ENCODE measurements around the gene SNED1. TPM values are rescaled to one million over a fixed set of nuclear protein-coding genes. Genes with fewer than 3 reads are reported as not detected.

The SNED1 gene
- polyA plus RNA-seq, 1 experiment = 3.9 TPM

DNA sequence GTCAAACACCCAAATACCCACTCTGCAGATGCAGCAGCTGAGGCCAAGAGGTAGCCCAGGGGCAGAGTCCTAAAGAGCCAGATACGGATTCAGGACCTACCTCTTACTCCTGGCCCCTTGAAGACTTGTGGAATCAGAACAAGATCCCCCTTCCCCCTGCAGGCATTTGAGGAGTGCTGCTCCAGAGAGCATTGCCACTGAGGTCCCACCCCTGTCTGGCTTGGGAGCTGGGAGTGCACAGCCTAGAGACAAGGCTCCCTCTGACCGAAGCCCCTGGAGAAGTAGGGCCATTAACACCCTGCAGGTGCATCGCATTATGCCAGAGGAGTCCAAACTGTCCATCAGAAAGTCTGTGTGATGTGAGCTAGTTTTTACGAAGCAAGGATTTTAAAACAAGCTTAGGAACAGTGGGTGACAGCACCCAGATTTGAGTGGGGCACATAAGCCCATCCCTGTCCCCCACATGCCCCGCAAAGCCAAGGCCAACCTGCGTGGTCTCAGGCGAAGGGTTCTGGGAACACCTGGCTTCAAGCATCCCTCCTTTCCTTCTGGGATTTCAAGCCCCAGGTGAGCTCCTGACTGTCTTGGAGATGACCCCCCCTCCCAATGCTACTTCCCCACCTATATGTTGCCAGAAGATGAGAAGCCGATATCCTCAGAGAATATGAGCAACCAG is 55.3 kb downstream of the SNED1 start:
- Histone ChIP-seq H3K27me3 (ENCODE audit: control insufficient read depth, insufficient read depth, low read length) (no peaks in the 10 kb centered on the region), H3K36me3 (ENCODE audit: control insufficient read depth, insufficient read depth, low read length) (no peaks in the 10 kb centered on the region; the same call in 1 of the 2 replicates), H3K4me3 (ENCODE audit: low read depth, low read length) (no peak overlapping the region)
- TF ChIP-seq, protein P1, sequence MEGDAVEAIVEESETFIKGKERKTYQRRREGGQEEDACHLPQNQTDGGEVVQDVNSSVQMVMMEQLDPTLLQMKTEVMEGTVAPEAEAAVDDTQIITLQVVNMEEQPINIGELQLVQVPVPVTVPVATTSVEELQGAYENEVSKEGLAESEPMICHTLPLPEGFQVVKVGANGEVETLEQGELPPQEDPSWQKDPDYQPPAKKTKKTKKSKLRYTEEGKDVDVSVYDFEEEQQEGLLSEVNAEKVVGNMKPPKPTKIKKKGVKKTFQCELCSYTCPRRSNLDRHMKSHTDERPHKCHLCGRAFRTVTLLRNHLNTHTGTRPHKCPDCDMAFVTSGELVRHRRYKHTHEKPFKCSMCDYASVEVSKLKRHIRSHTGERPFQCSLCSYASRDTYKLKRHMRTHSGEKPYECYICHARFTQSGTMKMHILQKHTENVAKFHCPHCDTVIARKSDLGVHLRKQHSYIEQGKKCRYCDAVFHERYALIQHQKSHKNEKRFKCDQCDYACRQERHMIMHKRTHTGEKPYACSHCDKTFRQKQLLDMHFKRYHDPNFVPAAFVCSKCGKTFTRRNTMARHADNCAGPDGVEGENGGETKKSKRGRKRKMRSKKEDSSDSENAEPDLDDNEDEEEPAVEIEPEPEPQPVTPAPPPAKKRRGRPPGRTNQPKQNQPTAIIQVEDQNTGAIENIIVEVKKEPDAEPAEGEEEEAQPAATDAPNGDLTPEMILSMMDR (IDR thresholded peaks at IDR 0.05; ENCODE audit: insufficient read depth, low read depth, low read length) = no peak
- ChIA-PET CTCF (no interaction called here), POLR2A (no interaction called here)
- no peak for DNase-seq (ENCODE audit: low read depth)

DNA sequence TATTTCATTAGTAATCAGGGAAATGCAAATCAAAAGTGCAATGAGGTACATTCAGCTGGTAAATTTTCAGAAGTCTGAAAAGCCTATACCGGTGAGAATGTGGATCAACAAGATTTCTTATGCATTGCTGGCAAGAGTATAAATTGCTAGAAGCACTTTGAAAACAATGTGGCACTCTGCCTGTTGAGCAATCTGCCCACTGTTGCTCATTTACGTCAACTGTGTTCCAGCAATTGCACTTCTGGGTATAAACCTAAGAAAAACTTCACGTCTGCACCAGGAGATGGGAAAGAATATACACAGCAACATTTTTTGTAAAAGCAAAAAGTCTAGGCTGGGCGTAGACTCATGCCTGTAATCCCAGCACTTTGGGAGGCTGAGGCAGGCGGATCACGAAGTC is 62.9 kb downstream of the SNED1 start:
- POLR2A ChIA-PET = no interaction called here
- CTCF ChIA-PET = interaction anchor here (0.5 to 2.8 kb wide), 4 partner anchors 17 to 181 kb away, joined by 3 to 12 read pairs (median 4); no protein-coding TSS in a partner anchor
- TF ChIP-seq, protein P1 (IDR thresholded peaks at IDR 0.05; ENCODE audit: insufficient read depth, low read depth, low read length) = no peak
- Histone ChIP-seq H3K4me3 (ENCODE audit: low read depth, low read length) (no peak overlapping the region), H3K27me3 (ENCODE audit: control insufficient read depth, insufficient read depth, low read length) (no peaks in the 10 kb centered on the region), H3K36me3 (ENCODE audit: control insufficient read depth, insufficient read depth, low read length) (no peaks in the 10 kb centered on the region)
- no peak for DNase-seq (ENCODE audit: low read depth)

DNA sequence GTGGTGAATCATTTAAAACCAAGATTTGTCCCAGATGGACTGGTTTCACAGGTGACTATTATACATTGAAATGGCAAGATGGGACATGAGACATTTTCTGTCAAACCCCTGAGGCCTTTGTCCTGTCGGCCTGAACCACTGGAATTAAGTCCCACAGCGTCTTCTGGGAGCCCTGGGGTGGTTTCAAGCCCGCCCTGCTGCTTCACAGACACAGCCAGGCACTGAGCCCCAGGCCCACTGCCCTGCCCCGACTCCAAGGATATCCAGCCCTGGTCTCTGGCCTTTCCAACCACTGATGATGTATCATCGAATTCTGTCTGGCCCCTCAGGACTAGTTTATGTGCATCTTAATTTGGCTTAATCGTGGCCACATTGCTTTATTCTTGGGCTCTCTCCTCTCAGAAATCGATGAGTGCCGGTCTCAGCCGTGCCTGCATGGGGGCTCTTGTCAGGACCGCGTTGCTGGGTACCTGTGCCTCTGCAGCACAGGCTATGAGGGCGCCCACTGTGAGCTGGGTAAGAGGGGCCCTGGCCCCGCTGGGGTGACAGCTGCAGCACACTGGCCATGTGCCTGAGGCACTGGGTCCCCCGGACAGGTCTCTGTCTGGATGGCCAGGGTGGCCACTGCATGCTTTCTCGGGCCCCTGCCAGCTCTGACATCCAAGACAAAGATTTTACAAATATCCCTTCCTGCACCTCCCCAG is 64.1 kb downstream of the SNED1 start:
- Histone ChIP-seq H3K36me3 (ENCODE audit: control insufficient read depth, insufficient read depth, low read length) (no peaks in the 10 kb centered on the region), H3K4me3 (ENCODE audit: low read depth, low read length) (no peak overlapping the region), H3K27me3 (ENCODE audit: control insufficient read depth, insufficient read depth, low read length) (no peaks in the 10 kb centered on the region)
- ChIA-PET POLR2A (no interaction called here), CTCF (no interaction called here)
- DNase-seq (ENCODE audit: low read depth) = no peak
- TF ChIP-seq, protein P1 (IDR thresholded peaks at IDR 0.05; ENCODE audit: insufficient read depth, low read depth, low read length) = no peak

DNA sequence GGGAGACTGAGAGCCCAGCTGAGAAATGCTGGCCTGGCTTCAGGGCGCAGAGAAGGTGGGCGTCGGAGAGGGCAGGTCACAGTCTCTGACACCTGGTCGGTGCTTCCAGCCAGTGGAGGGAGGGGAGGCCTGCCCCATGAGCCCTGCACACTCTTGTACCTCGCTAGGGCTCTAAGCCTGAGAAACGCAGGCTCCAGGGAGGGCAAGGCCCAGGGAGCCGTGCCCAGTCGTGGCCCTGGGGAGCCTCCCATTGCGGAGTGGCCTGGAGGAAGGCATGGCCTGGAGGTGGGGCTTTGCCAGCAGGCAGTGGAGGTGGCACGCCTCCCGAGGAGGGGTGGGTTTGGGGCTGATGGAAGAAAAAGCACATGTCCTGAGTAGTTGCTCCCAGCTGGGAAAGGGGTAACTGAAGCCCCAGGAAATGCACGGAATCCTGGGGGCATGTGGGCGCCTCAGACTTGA is 64.7 kb downstream of the SNED1 start:
- no peak overlapping the region for H3K4me3 ChIP-seq (ENCODE audit: low read depth, low read length)
- no peak for DNase-seq (ENCODE audit: low read depth)
- ChIA-PET POLR2A (no interaction called here), CTCF (no interaction called here)
- no peaks in the 10 kb centered on the region for H3K27me3 ChIP-seq (ENCODE audit: control insufficient read depth, insufficient read depth, low read length)
- TF ChIP-seq, protein P1 (IDR thresholded peaks at IDR 0.05; ENCODE audit: insufficient read depth, low read depth, low read length) = no peak
- H3K36me3 ChIP-seq (ENCODE audit: control insufficient read depth, insufficient read depth, low read length) = no peaks in the 10 kb centered on the region

DNA sequence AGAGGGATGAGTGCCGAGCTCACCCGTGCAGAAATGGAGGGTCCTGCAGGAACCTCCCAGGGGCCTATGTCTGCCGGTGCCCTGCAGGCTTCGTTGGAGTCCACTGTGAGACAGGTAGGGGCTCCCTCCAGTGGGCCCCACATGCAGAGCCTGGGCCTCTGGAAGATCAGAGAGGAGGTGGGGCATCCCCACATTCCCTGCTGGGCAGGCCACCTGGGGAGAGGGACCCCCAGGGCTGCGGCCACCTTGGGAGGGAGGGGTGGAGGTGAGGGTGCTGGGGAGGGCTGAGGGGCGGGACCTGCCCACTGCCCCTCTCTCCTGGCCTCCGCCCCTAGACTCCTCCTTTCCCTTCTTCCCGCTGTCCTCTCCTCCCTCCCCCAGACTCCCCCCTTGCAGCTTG is 65.2 kb downstream of the SNED1 start:
- ChIA-PET POLR2A (no interaction called here), CTCF (no interaction called here)
- no peak for DNase-seq (ENCODE audit: low read depth)
- Histone ChIP-seq H3K36me3 (ENCODE audit: control insufficient read depth, insufficient read depth, low read length) (no peaks in the 10 kb centered on the region), H3K27me3 (ENCODE audit: control insufficient read depth, insufficient read depth, low read length) (no peaks in the 10 kb centered on the region), H3K4me3 (ENCODE audit: low read depth, low read length) (no peak overlapping the region)
- TF ChIP-seq, protein P1 (IDR thresholded peaks at IDR 0.05; ENCODE audit: insufficient read depth, low read depth, low read length) = no peak

Measured in BJ (cell line).